CD4-positive, alpha-beta T cell treated with Interleukin-2 at 100 ng/mL for 4 hours (primary cell): ENCODE results near the gene MAPK11.

Source experiments
- DNase-seq: peaks from one replicate; pipeline ENCODE4 v3.0.0-alpha.2; 2020; ENCODE audit warnings: low spot score

MAPK11 gene

GRCh38 chr22:50224071-50224470 is 46.1 kb downstream of the MAPK11 start:
- no peak for DNase-seq

GRCh38 chr22:50222508-50222907 is 47.7 kb downstream of the MAPK11 start:
- no peak for DNase-seq

GRCh38 chr22:50221410-50222300 is 48.5 kb downstream of the MAPK11 start:
- DNase-seq, result no peak

GRCh38 chr22:50220603-50221409 is 49.4 kb downstream of the MAPK11 start:
- DNase-seq, result no peak

GRCh38 chr22:50219800-50220602 is 50.2 kb downstream of the MAPK11 start:
- DNase-seq, result no peak

- no peak for DNase-seq
These were observed 51.0 kb downstream of the MAPK11 start for GRCh38 chr22:50218996-50219727.

GRCh38 chr22:50218153-50218995 is 51.8 kb downstream of the MAPK11 start:
- DNase-seq, result no peak

GRCh38 chr22:50217543-50218152 is 52.5 kb downstream of the MAPK11 start:
- no peak for DNase-seq

- no peak for DNase-seq
These were observed 53.3 kb downstream of the MAPK11 start for GRCh38 chr22:50216684-50217520.

- no peak for DNase-seq
These were observed 54.0 kb downstream of the MAPK11 start for GRCh38 chr22:50216055-50216683.

GRCh38 chr22:50215297-50216054 is 54.7 kb downstream of the MAPK11 start:
- DNase-seq, result no peak
